Right lobe of liver (tissue), 6 donors: ENCODE data around the gene HSPBP1. TPM values are rescaled to one million over a fixed set of nuclear protein-coding genes. Genes with fewer than 3 reads are reported as not detected.
"Not testable (repeated sequence)": the region's sequence is repeated elsewhere in the genome, so short reads cannot be mapped to it uniquely, and the experiment has no call there.

Experiments used
- ATAC-seq, 4 donors: fragments of 200-7000 bp; cut with Tn5 transposase; one replicate each; pipeline ENCODE4 v1.9.1; 2020; ENCODE audit warnings: mild to moderate bottlenecking in 4 of 4, moderate library complexity in 4 of 4
- DNase-seq, 3 donors: peaks; one replicate each; pipeline ENCODE4 v3.0.0-alpha.2; 2020
- H3K27ac ChIP-seq, 3 donors: fragments of 200-600 bp; one replicate each; pipeline ENCODE4 v1.8.0; 2022
- H3K27me3 ChIP-seq, 2 donors: fragments of 200-600 bp; one replicate each; pipeline ENCODE4 v1.8.0; 2022
- H3K36me3 ChIP-seq, 4 donors: fragments of 200-600 bp; sonication (generic) in 1 of 4; one replicate each; pipeline versions ENCODE4 v1.5.1 to v1.8.0; 2017 to 2022; ENCODE audit warnings: control low read depth in 1 of 4
- H3K4me1 ChIP-seq, 4 donors: fragments of 200-600 bp; sonication (generic) in 1 of 4; one replicate each; pipeline versions ENCODE4 v1.5.1 to v1.8.0; 2017 to 2022; ENCODE audit warnings: control low read depth in 1 of 4
- H3K4me3 ChIP-seq, 3 donors: fragments of 200-600 bp; one replicate each; pipeline ENCODE4 v1.8.0; 2022
- H3K9me3 ChIP-seq, 4 donors: fragments of 200-600 bp; sonication (generic) in 1 of 4; one replicate each; pipeline versions ENCODE4 v1.5.1 to v1.8.0; 2017 to 2022; ENCODE audit warnings: control low read depth in 1 of 4
- POLR2A ChIP-seq: fragments of 450-650 bp; IDR thresholded peaks from one replicate; pipeline ENCODE4 v1.6.1; 2017; ENCODE audit warnings: antibody characterized with exemption, mild to moderate bottlenecking
- WGBS: methylation state at CpG from one replicate; pipeline ENCODE4 v1.1.6; 2018; ENCODE audit warnings: low coverage, low lambda C conversion rate; ENCODE audit not compliant: insufficient coverage; ENCODE audit errors: missing lambda C conversion rate; 5-methylcytosine and 5-hydroxymethylcytosine counted together
- intact Hi-C, 2 donors: fragments of 100-400 bp; cut with DNase I; formaldehyde crosslinking; loops; one replicate each; pipeline versions ENCODE4 v1.11.2 to v1.14.1; 2022
- long read RNA-seq: library from polyadenylated mRNA; unstranded; transcript quantifications from one replicate; pipeline ENCODE4 v2.0.0, GENCODE V29; 2019
- total RNA-seq, 6 experiments: library from RNA; depleted of rRNA in 2 of 6; stranded (reverse); fragments of >200 nt in 2 of 6; fragmentation: NEBNext Ultra II Directional in 3 of 6; extraction: Animal tissue kit (Norgen Biotek cat#: 25700) in 3 of 6; gene quantifications; one replicate each; pipeline versions ENCODE4 v1.1.0 to v1.2.4, GENCODE V29; 2016 to 2023
- TF ChIP-seq, protein P1 (sequence below), 4 donors: fragments of 200-600 bp in 3 of 4; fragments of 450-650 bp in 1 of 4; IDR thresholded peaks; one replicate each; pipeline versions ENCODE4 v1.5.1 to v1.8.0; 2016 to 2022; ENCODE audit warnings: antibody characterized with exemption in 4 of 4, mild to moderate bottlenecking in 2 of 4
- donor health status: DM: no; HTN: yes; CAD: no.
- donor health status: DM: no; HTN: no; CAD: no.
- donor health status: DM: no; HTN: no; CAD: no.
- donor health status: DM: no; HTN: yes; CAD: no.
- donor health status: DM: no; HTN: yes; CAD: no.

HSPBP1 gene, protein sequence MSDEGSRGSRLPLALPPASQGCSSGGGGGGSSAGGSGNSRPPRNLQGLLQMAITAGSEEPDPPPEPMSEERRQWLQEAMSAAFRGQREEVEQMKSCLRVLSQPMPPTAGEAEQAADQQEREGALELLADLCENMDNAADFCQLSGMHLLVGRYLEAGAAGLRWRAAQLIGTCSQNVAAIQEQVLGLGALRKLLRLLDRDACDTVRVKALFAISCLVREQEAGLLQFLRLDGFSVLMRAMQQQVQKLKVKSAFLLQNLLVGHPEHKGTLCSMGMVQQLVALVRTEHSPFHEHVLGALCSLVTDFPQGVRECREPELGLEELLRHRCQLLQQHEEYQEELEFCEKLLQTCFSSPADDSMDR
- total RNA-seq: 10 to 100 TPM; 11.3 to 28.3 (median 15.6) TPM
- long read RNA-seq, partial matches to known transcripts: 3 of 4 reads
- long read RNA-seq, other reads (novel, unspliced or antisense): 1 of 4 reads

DNA sequence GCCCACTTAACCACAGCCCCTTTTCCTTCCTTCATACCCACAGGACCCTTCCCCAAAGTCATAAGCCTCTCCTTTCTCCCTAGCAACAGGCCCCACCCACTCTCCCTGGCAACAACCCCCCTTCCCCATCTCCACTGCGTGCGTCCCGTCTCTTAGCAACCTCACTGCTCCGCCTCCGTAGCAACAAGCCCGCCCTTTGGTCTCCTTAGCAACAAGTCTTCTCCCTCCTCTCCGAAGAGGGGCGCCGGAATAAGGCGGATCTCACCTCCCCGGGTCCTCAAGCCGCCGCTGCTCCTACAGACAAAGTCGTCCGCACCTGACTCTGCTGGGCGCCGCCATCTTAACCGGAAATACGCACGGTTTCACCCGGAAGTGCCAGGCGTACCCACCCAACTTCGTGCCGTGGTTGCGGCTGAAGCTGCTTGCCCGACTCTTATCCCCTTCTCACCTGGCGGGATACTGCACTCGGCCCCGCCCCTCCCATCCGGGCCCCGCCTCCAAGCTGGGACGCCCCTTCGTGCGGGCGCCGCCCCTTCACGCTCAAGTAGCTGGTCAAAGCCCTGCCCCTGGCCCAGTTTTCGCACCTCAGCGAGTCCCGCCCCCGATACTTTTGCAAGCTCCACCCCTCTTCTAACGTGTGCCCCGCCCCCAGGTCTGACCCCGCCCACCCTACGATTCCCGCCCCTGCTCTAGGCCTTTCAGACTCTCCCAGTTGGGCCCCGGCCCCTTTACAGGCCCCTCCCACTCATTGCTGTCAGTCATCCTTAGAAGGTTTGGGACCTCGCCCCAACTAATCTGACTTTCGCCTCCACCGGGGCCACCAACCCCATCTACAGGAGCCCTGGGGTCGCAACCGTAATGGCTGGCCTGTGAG, at the start of gene HSPBP1:
Gene HSPBP1 (minus strand): TSS at position 341 of the 874 bp plus-strand sequence. CDS start 502 bp downstream, outside the sequence.
- DNase-seq (peak; percentile 92 to 97 (median 97)), ATAC-seq (peak; percentile 95 to 98 (median 96))
- WGBS: 11% methylated on average over 33 of the region's 52 CpGs
- Histone ChIP-seq H3K27ac (peak within 1 kb of the TSS; percentile 19 to 60 (median 43)), H3K9me3 (no peaks in the 10 kb centered on the region), H3K4me1 (peaks cover 0 to 12% (median 0%) of the 10 kb centered on the region in 4 donors), H3K4me3 (peak within 1 kb of the TSS; percentile 63 to 77 (median 68)), H3K27me3 (no peaks in the 10 kb centered on the region), H3K36me3 (peaks cover 0 to 6% (median 0%) of the 10 kb centered on the region in 4 donors)
- intact Hi-C loops: no loop called here
- TF ChIP-seq POLR2A: peak; percentile 23
- TF ChIP-seq, protein P1, sequence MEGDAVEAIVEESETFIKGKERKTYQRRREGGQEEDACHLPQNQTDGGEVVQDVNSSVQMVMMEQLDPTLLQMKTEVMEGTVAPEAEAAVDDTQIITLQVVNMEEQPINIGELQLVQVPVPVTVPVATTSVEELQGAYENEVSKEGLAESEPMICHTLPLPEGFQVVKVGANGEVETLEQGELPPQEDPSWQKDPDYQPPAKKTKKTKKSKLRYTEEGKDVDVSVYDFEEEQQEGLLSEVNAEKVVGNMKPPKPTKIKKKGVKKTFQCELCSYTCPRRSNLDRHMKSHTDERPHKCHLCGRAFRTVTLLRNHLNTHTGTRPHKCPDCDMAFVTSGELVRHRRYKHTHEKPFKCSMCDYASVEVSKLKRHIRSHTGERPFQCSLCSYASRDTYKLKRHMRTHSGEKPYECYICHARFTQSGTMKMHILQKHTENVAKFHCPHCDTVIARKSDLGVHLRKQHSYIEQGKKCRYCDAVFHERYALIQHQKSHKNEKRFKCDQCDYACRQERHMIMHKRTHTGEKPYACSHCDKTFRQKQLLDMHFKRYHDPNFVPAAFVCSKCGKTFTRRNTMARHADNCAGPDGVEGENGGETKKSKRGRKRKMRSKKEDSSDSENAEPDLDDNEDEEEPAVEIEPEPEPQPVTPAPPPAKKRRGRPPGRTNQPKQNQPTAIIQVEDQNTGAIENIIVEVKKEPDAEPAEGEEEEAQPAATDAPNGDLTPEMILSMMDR (IDR thresholded peaks at IDR 0.05): no peak

DNA sequence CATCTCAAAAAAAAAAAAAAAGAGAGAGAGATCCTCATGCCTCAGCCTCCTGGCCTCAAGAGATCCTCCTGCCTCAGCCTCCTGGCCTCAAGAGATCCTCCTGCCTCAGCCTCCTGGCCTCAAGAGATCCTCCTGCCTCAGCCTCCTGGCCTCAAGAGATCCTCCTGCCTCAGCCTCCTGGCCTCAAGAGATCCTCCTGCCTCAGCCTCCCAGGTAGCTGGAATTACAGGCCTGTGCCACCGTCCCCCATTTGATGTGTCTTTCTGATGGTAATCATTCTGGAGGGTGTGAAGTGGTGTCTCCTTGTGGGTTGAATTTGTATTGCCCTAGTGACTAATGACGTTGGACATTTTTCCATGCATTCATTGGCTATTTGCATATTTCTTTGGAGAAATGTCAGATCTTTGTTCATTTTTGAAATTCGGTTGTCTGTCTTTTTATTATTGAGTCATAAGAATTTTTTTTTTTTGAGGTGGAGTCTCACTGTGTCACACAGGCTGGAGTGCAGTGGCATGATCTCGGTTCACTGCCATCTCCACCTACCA, 48.9 kb upstream of the HSPBP1 start:
- DNase-seq, H3K27ac ChIP-seq, H3K36me3 ChIP-seq, H3K4me1 ChIP-seq, H3K9me3 ChIP-seq, H3K27me3 ChIP-seq, intact Hi-C loops, H3K4me3 ChIP-seq, ATAC-seq: not testable (repeated sequence)
- WGBS: 77% methylated on average over 4 of the region's 4 CpGs

DNA sequence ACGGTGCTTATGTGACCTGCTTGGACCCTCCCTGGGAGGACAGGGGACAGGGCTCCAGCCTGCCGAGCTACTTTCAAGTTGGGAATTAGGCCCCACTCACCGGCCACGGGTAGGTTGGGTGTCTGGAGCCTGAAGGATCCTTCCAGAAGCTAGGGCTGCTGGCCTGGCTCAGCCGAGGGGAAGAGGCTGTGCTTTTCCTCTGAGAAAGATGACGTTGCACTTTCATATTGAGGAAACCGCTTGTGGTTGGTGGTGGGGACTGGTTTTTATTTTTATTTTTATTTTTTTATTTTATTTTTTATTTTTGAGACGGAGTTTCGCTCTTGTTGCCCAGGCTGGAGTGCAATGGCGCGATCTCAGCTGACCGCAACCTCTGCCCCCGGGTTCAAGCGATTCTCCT, 45.3 kb upstream of the HSPBP1 start, which contains the start of gene TMEM150B:
Gene TMEM150B (minus strand): TSS at position 170 of the 400 bp plus-strand sequence. CDS start 4,305 bp downstream, outside the sequence.
- DNase-seq: no peak
- no peaks in the 10 kb centered on the region for H3K9me3 ChIP-seq
- 79% methylated on average over 10 of the region's 14 CpGs for WGBS
- no peak within 1 kb of the TSS for H3K4me3 ChIP-seq
- intact Hi-C loops: no loop called here
- peak; percentile 37 to 64 (median 44) for ATAC-seq
- no peaks in the 10 kb centered on the region for H3K36me3 ChIP-seq
- peak within 1 kb of the TSS in 2 of 3 donors; percentile 28 to 55 for H3K27ac ChIP-seq
- TF ChIP-seq, protein P1 (IDR thresholded peaks at IDR 0.05): no peak
- TF ChIP-seq POLR2A: no peak
- H3K4me1 ChIP-seq: no peaks in the 10 kb centered on the region
- H3K27me3 ChIP-seq: no peaks in the 10 kb centered on the region

DNA sequence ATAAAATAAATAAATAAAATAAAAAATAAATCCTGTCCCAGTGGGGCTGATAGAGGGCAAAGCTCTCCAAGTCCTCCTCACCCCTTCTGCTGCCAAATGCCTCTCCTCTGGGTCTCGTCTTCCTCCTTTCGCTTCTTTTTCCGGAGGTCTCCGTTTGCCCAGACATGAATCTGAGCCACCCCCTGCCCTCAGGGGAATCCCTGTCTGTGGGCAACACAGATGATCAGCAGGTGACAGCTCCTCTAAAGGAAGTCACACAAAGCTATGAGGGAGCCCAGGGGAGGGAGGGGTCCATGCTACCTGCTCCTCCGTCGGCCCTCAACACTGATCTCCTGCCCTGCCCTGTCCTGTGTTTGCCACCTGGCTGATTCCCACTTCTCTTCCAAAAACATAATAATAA, 44.8 kb upstream of the HSPBP1 start:
- WGBS: 75% methylated on average over 4 of the region's 6 CpGs
- intact Hi-C loops: no loop called here
- Histone ChIP-seq H3K4me1 (no peaks in the 10 kb centered on the region), H3K27ac (peak overlapping the region in 2 of 3 donors; percentile 28 to 55), H3K36me3 (no peaks in the 10 kb centered on the region), H3K27me3 (no peaks in the 10 kb centered on the region), H3K9me3 (no peaks in the 10 kb centered on the region), H3K4me3 (no peak overlapping the region)
- peak in 1 of 4 donors; percentile 26 for ATAC-seq
- DNase-seq: no peak
- TF ChIP-seq, protein P1 (IDR thresholded peaks at IDR 0.05): no peak
- no peak for TF ChIP-seq POLR2A
